Neural crest cell (in vitro differentiated cells): ENCODE measurements around the gene SLC30A7. TPM values are rescaled to one million over a fixed set of nuclear protein-coding genes. Genes with fewer than 3 reads are reported as not detected.
"Not testable (repeated sequence)": the region's sequence is repeated elsewhere in the genome, so short reads cannot be mapped to it uniquely, and the experiment has no call there.

Experiments used
- DNase-seq: peaks from one replicate; pipeline ENCODE4 v3.0.0; 2021; ENCODE audit warnings: low read depth, mixed read lengths, low spot score
- H3K27ac Mint-ChIP-seq: one replicate; pipeline ENCODE4 v1.8.0; 2021; ENCODE audit warnings: mild to moderate bottlenecking, mixed read lengths; ENCODE audit not compliant: unreplicated experiment
- H3K27me3 Mint-ChIP-seq: 2 replicates; pipeline ENCODE4 v1.8.0; 2021; ENCODE audit warnings: low read depth, mild to moderate bottlenecking, mixed read lengths
- H3K36me3 Mint-ChIP-seq: 2 replicates; pipeline ENCODE4 v1.8.0; 2021; ENCODE audit warnings: low read depth, mild to moderate bottlenecking, mixed read lengths
- H3K4me1 Mint-ChIP-seq: 2 replicates; pipeline ENCODE4 v1.8.0; 2021; ENCODE audit warnings: mixed read lengths
- H3K4me3 Mint-ChIP-seq: one replicate; pipeline ENCODE4 v1.8.0; 2021; ENCODE audit warnings: mild to moderate bottlenecking, mixed read lengths
- H3K9me3 Mint-ChIP-seq: 2 replicates; pipeline ENCODE4 v1.8.0; 2021; ENCODE audit warnings: mixed read lengths
- CTCF ChIP-seq: fragments of 200-600 bp; sonication (generic); conservative IDR thresholded peaks from 2 replicates; pipeline ENCODE4 v1.5.0; 2021; ENCODE audit warnings: antibody characterized with exemption, mild to moderate bottlenecking
- total RNA-seq: library from RNA; stranded (reverse); gene quantifications from 2 replicates; pipeline ENCODE4 v1.2.1, GENCODE V29; 2021

SLC30A7 gene
- total RNA-seq, 1 donor from 2014 or later: 22.9 TPM

GRCh38 chr1:100950337-100950736, 54.4 kb downstream of the SLC30A7 start:
- Mint-ChIP-seq H3K4me1 (peaks cover 12% of the 10 kb centered on the region), H3K27me3 (no peaks in the 10 kb centered on the region), H3K4me3 (no peak overlapping the region), H3K36me3 (peaks cover 52% of the 10 kb centered on the region), H3K9me3 (peaks cover 6% of the 10 kb centered on the region), H3K27ac (no peak overlapping the region)
- TF ChIP-seq CTCF: no peak
- no peak for DNase-seq

- TF ChIP-seq CTCF: no peak
- H3K27me3 Mint-ChIP-seq: no peaks in the 10 kb centered on the region
- DNase-seq: no peak
- H3K4me3 Mint-ChIP-seq: no peak overlapping the region
- peaks cover 12% of the 10 kb centered on the region for H3K4me1 Mint-ChIP-seq
- H3K9me3 Mint-ChIP-seq: peaks cover 6% of the 10 kb centered on the region
- H3K27ac Mint-ChIP-seq: peak overlapping the region; percentile 24
- H3K36me3 Mint-ChIP-seq: peaks cover 48% of the 10 kb centered on the region
These were observed 54.9 kb downstream of the SLC30A7 start for GRCh38 chr1:100950781-100951180.

- no peak for DNase-seq
- Mint-ChIP-seq H3K4me1 (peaks cover 12% of the 10 kb centered on the region), H3K27me3 (no peaks in the 10 kb centered on the region), H3K27ac (no peak overlapping the region), H3K9me3 (peaks cover 6% of the 10 kb centered on the region), H3K4me3 (no peak overlapping the region), H3K36me3 (peaks cover 34% of the 10 kb centered on the region)
- TF ChIP-seq CTCF: no peak
These were observed 56.3 kb downstream of the SLC30A7 start for GRCh38 chr1:100952104-100952745.

GRCh38 chr1:100952970-100953369, 57.1 kb downstream of the SLC30A7 start:
- DNase-seq: not testable (repeated sequence)
- H3K4me1 Mint-ChIP-seq: peaks cover 12% of the 10 kb centered on the region

GRCh38 chr1:100953960-100954730, 58.3 kb downstream of the SLC30A7 start:
- Mint-ChIP-seq H3K9me3 (no peaks in the 10 kb centered on the region), H3K27me3 (no peaks in the 10 kb centered on the region), H3K4me3 (no peak overlapping the region), H3K27ac (no peak overlapping the region), H3K4me1 (peaks cover 10% of the 10 kb centered on the region), H3K36me3 (peaks cover 18% of the 10 kb centered on the region)
- no peak for TF ChIP-seq CTCF
- DNase-seq: no peak

More at GRCh38 chr1:100952970-100953369, 57.1 kb downstream of the SLC30A7 start:
- not testable (repeated sequence) for H3K9me3 Mint-ChIP-seq, H3K4me3 Mint-ChIP-seq, H3K27me3 Mint-ChIP-seq
- Mint-ChIP-seq H3K27ac (peak overlapping the region; percentile 69), H3K36me3 (peaks cover 27% of the 10 kb centered on the region)

GRCh38 chr1:100955322-100955721, 59.4 kb downstream of the SLC30A7 start:
- Mint-ChIP-seq H3K4me3 (no peak overlapping the region), H3K27ac (no peak overlapping the region), H3K27me3 (no peaks in the 10 kb centered on the region), H3K36me3 (peaks cover 15% of the 10 kb centered on the region), H3K4me1 (peaks cover 11% of the 10 kb centered on the region), H3K9me3 (no peaks in the 10 kb centered on the region)
- DNase-seq: no peak
- no peak for TF ChIP-seq CTCF
